ENCODE data around the gene TMC1.
"Not testable (repeated sequence)": the region's sequence is repeated elsewhere in the genome, so short reads cannot be mapped to it uniquely, and the experiment has no call there.

GRCh38 chr9:72521416-72521815, at the start of gene TMC1:
- not testable (repeated sequence) for TF ChIP-seq BACH2 (CRISPR knock-in tag; IDR thresholded peaks at IDR 0.05; ENCODE audit: borderline replicate concordance); ZNF70 (CRISPR knock-in tag; IDR thresholded peaks at IDR 0.05); ZFP30 (CRISPR knock-in tag; IDR thresholded peaks at IDR 0.05); CREB5 (CRISPR knock-in tag; IDR thresholded peaks at IDR 0.05; ENCODE audit: low read depth); PATZ1 (CRISPR knock-in tag; IDR thresholded peaks at IDR 0.05; ENCODE audit: borderline replicate concordance)

Measured in SK-N-SH treated with all-trans-retinoic acid at 6 μM for 48 hours (cell line).